Measurements from ENCODE around the gene OR1E1. TPM values are rescaled to one million over a fixed set of nuclear protein-coding genes. Genes with fewer than 3 reads are reported as not detected.
"Not testable (repeated sequence)": the region's sequence is repeated elsewhere in the genome, so short reads cannot be mapped to it uniquely, and the experiment has no call there.

Gene OR1E1, protein sequence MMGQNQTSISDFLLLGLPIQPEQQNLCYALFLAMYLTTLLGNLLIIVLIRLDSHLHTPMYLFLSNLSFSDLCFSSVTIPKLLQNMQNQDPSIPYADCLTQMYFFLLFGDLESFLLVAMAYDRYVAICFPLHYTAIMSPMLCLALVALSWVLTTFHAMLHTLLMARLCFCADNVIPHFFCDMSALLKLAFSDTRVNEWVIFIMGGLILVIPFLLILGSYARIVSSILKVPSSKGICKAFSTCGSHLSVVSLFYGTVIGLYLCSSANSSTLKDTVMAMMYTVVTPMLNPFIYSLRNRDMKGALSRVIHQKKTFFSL
- under 1 TPM in 2 of 4 donors, not detected in 2; 0.10 to 0.13 TPM for polyA plus RNA-seq (ENCODE audit: insufficient read length in 4 of 4)

DNA sequence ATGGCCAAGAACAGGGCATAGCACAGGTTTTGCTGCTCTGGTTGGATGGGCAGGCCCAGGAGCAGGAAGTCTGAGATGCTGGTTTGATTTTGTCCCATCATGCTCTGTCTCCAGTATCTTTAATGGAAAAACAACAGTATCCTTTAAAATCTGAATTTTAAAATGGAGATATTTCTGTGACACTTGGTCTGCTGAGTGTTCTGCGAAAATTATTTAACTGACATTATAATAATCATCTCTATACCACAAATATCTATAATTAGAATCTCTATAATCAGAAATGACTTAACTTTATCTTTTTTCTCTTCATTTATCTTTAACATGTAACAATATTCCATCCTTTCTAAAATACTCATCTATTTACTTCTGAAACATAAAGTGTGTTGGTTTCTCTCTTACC, at the start of gene OR1E1:
OR1E1 (minus strand) TSS at position 101 of the 400 bp plus-strand sequence; CDS start at position 101, 0 bp downstream.
- no peak for DNase-seq (ENCODE audit: low read depth in 4 of 4, low spot score in 2 of 4)

DNA sequence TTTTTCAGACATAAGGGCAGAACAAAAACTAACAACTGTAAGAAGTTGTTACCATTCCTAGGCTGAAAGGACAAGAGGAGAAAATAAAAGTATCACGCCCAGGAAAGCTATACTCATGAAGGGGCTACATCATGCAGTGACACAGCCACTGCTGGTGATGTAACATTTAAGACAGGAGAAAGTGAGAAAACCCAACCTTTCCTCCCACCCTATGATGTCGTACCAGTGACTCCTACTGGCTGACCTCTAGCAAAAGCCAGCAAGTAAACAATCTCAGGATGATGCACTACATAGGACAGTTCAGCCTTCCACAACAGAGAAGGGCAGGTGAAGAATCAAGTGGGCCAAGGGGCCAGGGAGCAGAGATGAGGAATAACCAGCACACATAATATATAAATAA, 49.4 kb upstream of the OR1E1 start:
- no peak for DNase-seq (ENCODE audit: low read depth in 4 of 4, low spot score in 2 of 4)

DNA sequence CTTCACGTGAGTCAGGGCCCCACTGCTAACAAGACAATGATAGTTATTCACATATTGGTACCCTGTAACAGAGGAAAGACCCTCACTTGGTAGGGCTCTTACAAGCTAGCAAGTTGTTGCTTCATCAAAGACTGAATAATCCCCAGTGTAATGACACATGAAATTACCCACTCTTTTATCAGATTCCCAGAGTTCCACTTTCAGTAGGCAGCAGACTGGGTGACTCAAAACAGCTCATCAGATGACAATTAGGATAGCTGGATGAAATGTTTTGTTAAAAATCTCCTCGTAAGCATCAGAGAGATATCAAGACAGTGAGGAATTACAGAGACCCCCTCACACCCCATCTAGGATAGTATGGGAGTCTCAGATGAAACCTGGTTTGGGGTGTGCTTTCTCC, 42.2 kb upstream of the OR1E1 start:
- DNase-seq (ENCODE audit: low read depth in 4 of 4, low spot score in 2 of 4): no peak

DNA sequence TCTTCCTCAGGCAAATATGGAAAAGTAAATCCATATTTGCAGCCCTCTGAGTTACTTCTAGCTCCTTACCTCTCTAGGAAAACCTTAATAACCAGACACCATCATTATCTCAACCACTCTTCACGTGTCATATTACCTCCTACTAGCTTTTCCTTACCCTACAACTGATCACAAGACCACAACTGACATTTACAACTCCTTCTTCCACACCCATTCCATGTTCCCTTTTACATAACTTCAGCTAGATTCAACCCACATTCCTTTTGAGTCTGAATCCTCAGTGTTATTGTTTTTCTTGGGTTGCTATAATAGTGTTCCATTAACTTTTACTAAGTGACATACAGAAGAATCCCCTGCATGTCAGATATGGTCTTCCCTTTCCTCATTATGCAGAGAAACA, 40.2 kb upstream of the OR1E1 start:
- no peak for DNase-seq (ENCODE audit: low read depth in 4 of 4, low spot score in 2 of 4)

DNA sequence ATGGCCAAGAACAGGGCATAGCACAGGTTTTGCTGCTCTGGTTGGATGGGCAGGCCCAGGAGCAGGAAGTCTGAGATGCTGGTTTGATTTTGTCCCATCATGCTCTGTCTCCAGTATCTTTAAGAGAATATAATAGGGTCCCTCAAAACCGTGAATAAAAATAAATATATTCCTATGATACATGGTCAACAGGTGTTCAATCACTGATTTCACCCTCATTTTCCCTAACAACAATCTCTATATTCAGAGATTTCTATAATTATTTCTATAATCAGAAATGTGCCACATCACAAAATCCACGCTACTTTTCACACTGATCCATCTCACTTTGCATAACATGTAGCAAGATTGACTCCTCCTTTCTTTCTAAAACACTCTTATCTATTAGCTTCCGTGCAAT, 35.5 kb upstream of the OR1E1 start, which contains the start of gene OR1E2:
OR1E2 (minus strand) TSS at position 101 of the 400 bp plus-strand sequence; CDS start at position 101, 0 bp downstream.
- DNase-seq (ENCODE audit: low read depth in 4 of 4, low spot score in 2 of 4): no peak

DNA sequence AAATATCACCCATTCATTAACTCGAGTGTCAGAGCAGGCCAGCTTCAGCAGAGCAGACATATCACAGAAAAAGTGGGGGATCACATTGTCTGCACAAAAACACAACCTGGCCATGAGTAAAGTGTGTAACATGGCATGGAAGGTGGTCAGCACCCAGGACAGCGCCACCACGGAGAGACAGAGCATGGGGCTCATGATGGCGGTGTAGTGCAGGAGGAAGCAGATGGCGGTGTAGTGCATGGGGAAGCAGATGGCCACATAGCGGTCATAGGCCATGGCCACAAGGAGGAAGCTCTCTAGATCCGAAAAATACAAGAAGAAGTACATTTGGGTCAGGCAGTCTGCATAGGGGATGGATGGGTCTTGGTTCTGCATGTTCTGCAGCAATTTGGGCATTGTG, 35.0 kb upstream of the OR1E1 start:
- not testable (repeated sequence) for DNase-seq (ENCODE audit: low read depth in 4 of 4, low spot score in 2 of 4)

DNA sequence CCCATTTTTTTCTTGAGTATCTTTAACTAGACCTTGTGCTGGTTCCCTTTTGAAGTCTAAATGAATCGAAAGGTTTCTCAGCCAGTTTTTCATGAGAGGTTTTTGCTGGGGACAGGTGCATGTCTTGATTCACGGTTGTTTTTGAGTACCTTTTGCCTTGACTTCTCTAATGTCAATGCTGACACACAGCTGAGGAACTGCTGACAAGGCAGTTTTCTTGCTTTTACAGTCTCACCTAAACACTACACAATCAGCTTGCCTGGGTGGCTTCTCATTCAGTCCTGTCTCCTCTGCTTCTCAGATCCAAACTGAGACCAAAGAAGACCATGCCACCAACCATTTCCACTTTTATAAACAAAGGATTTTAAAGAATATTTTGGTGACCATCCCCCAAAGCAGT, 20.0 kb upstream of the OR1E1 start:
- no peak for DNase-seq (ENCODE audit: low read depth in 4 of 4, low spot score in 2 of 4)

DNA sequence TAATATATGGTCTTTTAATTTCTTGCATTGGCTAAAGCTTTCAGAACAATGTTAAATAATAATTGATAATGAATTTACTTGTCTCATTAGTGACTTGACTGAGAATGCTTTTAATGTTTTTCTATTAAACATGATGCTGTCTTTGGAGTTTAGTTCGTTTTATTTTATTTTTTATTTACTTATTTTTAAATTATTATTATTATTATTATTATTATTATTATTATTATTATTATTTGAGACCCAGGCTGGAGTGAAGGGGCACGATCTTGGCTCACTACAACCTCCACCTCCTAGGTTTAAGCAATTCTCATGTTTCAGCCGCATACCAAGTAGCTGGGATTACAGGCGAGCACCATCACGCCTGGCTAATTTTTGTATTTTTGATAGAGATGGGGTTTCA, 17.4 kb upstream of the OR1E1 start:
- no peak for DNase-seq (ENCODE audit: low read depth in 4 of 4, low spot score in 2 of 4)

DNA sequence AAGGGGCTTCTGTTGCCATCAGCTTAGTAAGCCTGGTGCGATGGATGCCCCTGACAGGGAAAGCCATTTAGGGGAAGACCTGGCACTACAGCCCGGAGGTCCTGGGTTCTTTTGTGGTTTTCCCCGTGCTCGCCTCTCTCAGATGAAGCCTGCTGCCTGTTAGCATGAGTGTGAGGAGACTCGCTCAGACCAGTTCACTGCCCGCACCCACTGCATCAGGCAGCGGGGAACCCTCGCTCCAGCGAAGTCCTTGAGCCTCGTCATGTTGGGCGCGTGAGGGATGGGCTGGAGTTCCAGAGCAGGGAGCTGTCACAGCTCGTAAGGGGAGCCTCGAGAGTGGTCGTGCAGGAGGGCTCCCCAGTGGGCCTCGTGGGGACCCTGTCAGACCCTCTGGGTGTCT, 14.0 kb upstream of the OR1E1 start:
- DNase-seq (ENCODE audit: low read depth in 4 of 4, low spot score in 2 of 4): not testable (repeated sequence)

DNA sequence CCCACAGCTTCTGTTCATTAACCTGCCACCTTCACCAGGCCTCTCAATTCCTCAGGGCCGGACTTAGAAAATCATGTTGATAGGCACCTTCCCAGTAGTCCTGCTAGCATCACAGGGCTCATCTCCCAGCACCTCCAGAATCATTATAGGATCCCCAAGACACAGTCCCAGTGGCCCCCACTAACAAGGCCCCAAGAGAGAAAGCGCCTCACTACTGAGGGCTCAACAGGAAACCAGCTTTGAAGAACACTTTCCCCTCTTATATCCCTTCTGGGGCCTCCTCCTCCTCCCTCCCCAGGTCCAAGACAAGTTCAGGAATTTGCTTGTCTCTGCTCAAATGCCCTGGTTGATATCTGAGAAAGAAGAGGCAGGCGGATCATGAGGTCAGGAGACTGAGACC, 12.9 kb upstream of the OR1E1 start, which contains the start of gene OR3A3:
OR3A3 (plus strand) TSS at position 301 of the 400 bp plus-strand sequence.
- no peak for DNase-seq (ENCODE audit: low read depth in 4 of 4, low spot score in 2 of 4)

DNA sequence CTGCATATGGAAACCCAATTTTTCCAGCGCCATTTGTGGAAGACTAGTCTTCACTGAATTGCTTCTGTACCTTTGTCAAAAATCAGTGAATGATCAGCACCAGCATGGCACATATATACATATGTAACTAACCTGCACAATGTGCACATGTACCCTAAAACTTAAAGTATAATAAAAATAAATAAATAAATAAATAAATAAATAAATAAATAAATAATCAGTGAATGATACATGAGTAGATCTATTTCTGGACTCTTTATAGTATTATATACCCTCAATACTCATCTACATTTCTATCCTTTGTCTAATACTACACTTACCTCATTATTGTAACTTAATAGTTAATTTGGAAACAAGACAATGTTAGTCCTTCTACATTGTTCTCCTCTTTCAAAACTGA, 5.6 kb upstream of the OR1E1 start:
- DNase-seq (ENCODE audit: low read depth in 4 of 4, low spot score in 2 of 4): not testable (repeated sequence)

DNA sequence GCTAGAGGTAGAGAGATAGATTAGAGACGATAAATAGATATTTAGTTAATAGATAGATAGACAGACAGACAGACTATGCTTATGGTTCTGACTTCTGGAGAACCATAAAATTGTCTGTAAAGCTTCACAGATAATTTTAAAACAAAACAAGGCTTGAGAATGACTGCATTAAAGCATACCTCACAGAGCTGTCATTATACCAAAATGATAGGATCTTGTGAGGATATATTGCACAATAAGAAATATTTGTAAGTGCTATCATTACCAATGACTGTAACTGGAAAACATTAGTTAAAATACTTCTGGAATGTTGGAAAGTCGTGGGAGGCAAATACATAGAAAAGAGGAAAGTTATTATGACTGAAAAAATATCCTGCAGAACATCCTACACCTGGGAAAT, 3.6 kb upstream of the OR1E1 start:
- no peak for DNase-seq (ENCODE audit: low read depth in 4 of 4, low spot score in 2 of 4)

DNA sequence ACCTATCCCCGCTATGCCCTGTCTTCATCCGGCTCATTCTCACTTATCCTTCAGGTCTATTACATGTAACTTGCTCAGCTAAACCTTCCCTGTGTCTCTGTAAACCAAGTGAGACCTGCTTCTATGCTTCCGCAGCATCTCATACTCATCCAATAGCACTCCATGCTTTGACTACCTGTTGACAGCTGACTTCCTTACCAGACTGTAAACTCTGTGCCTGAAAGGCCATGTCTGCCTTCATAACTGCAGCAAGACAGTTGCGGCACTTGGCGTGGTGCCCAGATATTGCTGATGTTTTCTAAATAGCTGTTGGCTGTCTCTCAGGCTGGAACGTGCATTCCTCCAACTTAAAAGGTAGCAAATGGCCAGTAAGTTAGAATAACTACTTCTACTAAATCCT, 1.8 kb upstream of the OR1E1 start:
- DNase-seq (ENCODE audit: low read depth in 4 of 4, low spot score in 2 of 4): no peak

DNA sequence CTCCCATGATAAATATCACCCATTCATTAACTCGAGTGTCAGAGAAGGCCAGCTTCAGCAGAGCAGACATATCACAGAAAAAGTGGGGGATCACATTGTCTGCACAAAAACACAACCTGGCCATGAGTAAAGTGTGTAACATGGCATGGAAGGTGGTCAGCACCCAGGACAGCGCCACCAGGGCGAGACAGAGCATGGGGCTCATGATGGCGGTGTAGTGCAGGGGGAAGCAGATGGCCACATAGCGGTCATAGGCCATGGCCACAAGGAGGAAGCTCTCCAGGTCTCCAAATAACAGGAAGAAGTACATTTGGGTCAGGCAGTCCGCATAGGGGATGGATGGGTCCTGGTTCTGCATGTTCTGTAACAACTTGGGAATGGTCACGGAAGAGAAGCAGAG, 409 bp downstream of the OR1E1 start:
- not testable (repeated sequence) for DNase-seq (ENCODE audit: low read depth in 4 of 4, low spot score in 2 of 4)

DNA sequence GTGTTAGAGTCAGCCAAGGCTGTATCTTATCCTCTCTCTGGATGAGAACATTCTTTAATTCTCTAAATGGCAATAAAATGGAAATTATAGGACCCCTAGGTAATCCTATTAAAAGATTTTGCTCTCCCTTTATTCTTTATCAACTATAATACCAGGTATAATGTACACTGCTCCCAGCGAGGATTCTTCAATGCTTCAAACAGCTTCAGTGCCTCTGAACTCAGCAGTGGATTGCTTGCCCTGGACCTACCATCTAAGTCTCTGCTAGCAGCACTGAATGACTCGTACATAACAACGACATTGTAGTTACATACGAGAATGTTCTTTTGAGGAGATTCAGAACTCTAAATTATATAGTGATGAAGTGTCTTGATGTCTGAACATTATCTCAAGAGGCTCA, 8.4 kb downstream of the OR1E1 start:
- DNase-seq (ENCODE audit: low read depth in 4 of 4, low spot score in 2 of 4): no peak

DNA sequence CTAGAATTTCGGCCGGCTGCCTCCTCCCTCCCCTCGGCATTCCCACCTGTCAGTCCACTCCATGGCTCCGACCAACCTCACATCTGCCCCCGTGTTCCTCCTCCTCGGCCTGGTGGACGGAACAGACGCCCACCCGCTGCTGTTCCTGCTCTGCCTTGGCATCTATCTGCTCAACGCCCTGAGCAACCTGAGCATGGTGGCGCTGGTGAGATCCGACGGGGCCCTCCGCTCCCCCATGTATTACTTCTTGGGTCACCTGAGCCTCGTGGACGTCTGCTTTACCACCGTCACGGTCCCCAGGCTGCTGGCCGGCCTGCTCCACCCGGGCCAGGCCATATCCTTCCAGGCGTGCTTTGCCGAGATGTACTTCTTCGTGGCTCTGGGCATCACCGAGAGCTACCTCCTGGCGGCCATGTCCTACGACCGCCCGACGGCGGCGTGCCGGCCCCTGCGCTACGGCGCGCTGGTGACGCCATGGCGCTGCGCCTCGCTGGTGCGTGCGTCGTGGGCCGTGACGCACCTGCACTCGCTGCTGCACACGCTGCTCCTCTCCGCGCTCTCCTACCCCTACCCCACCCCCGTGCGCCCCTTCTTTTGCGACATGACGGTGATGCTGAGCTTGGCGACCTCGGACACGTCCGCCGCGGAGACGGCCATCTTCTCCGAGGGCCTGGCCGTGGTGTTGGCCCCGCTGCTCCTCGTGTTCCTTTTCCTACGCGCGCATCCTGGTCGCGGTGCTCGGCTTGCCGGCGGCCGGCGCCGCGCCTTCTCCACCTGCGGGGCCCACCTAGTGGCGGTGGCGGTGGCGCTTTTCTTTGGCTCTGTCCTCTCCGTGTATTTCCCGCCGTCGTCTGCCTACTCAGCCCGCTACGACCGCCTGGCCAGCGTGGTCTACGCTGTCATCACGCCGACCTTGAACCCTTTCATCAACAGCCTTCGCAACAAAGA, 12.1 kb downstream of the OR1E1 start, which contains the start of gene OR3A2:
OR3A2 (minus strand) TSS at position 440 of the 948 bp plus-strand sequence.
- no peak for DNase-seq (ENCODE audit: low read depth in 4 of 4, low spot score in 2 of 4)

DNA sequence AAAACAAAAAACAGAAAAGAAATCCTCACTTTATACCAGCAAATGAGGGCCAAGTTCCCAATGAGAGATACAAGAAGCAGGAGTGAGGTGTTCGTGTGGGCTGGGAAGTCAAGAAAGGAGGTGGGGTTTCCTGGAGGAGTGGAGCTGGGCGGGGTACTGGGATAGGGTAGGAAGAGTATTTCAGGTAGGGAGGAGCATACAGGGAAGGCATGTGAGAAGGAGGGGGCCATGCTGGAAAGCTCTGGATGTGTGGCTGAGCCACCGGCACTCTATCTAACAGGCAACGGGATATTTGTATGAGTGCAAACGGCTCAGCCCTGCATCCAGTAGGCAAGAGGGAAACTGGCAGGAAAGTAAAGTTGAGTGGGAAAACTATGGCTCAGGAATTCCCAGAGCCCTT, 16.3 kb downstream of the OR1E1 start:
- DNase-seq (ENCODE audit: low read depth in 4 of 4, low spot score in 2 of 4): no peak

DNA sequence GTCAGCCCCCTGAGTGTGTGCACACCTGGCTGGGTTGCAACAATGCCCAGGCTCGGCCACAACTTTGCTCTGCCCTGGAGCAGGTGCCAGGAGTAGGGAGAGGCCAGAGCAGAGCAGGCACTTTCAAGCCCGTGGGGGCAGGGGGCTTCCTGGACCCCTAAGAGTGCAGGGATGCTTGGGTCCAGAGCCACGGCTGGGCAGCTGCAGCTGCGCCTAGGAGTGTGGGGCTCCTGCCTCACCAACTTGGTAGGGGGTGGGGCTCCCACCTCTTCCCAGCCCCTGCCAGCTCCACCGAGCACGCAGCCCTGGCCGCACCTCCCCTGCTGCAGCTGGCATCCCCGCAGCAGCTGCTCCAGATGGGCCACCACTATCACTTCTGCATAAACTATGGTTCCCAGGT, 19.9 kb downstream of the OR1E1 start:
- no peak for DNase-seq (ENCODE audit: low read depth in 4 of 4, low spot score in 2 of 4)

DNA sequence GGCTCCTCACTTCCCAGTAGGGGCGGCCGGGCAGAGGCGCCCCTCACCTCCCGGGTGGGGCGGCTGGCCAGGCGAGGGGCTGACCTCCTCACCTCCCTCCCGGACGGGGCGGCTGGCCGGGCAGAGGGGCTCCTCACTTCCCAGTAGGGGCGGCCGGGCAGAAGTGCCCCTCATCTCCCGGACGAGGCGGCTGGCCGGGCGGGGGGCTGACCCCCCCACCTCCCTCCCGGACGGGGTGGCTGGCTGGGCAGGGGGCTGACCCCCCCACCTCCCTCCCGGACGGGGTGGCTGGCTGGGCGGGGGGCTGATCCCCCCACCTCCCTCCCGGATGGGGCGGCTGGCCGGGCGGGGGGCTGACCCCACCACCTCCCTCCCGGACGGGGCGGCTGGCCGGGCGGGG, 27.0 kb downstream of the OR1E1 start:
- DNase-seq (ENCODE audit: low read depth in 4 of 4, low spot score in 2 of 4): not testable (repeated sequence)
